Measurements from ENCODE around the gene EEFSEC. TPM values are rescaled to one million over a fixed set of nuclear protein-coding genes. Genes with fewer than 3 reads are reported as not detected.
A peak's percentile ranks its signal among the peaks of the same experiment; 100 is the strongest.
"Not testable (repeated sequence)": the region's sequence is repeated elsewhere in the genome, so short reads cannot be mapped to it uniquely, and the experiment has no call there.

Gene EEFSEC
- total RNA-seq, 2 donors from 2014 or later: 3.4 to 20.3 TPM

DNA sequence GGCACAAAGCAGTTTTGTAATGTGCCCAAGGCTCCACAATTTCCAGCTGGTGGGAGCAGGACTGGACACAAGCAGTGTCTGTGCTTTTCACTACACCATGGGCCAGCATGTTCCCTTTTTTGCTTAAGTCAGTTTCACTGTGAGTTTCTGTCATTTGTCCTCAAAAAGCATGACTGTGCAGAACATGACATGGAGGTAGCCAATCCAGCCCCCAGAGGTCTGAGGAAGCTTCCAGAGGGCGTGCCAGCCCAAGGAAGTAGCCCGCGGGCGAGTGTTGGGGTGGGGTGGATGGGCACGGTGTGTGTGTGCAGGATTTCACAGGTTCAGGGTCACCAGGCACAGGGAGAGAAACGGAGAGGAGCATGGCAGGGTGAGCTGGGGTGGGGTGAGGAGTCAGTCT, 8.0 kb upstream of the EEFSEC start:
- no peak overlapping the region for H3K27ac Mint-ChIP-seq
- no peaks in the 10 kb centered on the region for H3K9me3 Mint-ChIP-seq
- H3K36me3 Mint-ChIP-seq: no peaks in the 10 kb centered on the region
- no peak for DNase-seq (ENCODE audit: low spot score in 2 of 2)
- no peak for ATAC-seq

DNA sequence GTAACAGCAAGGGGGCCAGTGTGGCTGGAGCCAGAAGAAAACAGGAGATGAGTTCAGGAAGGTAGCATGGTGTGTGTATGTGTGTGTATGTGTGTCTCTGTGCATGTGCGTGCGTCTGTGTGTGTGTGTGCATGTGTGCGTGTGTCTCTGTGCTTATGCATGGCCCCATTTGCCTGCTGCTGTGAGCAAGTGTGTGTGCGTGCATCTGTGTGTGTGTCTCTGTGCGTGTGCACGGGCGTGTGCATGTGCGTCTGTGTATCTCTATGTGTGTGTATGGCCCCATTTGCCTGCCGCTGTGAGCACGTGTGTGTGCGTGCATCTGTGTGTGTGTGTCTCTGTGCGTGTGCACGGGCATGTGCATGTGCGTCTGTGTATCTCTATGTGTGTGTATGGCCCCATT, 7.1 kb upstream of the EEFSEC start:
- H3K36me3 Mint-ChIP-seq: no peaks in the 10 kb centered on the region
- DNase-seq (ENCODE audit: low spot score in 2 of 2) (no peak), ATAC-seq (no peak)
- H3K9me3 Mint-ChIP-seq: no peaks in the 10 kb centered on the region
- no peak overlapping the region for H3K27ac Mint-ChIP-seq

DNA sequence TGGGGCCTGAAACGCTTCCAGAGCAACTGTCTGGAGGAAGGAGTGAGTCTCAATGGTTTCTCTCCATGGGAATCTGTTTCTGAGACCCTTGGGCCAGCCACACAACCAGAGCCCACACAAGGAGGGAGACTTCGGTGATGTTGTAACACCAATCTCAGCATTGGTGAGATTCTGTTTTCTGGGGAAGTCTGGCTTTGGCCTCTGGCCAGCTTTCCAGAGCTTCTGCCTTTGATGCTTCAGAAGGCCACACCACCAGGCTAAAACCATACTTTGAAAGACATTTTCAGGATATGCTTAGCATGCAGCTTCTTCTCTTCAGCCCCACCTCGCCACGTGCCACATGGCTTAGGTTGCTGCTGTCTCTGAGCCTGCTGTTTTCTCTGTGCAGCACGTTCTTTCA, 3.6 kb upstream of the EEFSEC start:
- Mint-ChIP-seq H3K36me3 (peaks cover 0 to 5% of the 10 kb centered on the region in 2 donors), H3K9me3 (peaks cover 3 to 10% of the 10 kb centered on the region in 2 donors), H3K27ac (no peak overlapping the region)
- no peak for DNase-seq (ENCODE audit: low spot score in 2 of 2)
- ATAC-seq: no peak

DNA sequence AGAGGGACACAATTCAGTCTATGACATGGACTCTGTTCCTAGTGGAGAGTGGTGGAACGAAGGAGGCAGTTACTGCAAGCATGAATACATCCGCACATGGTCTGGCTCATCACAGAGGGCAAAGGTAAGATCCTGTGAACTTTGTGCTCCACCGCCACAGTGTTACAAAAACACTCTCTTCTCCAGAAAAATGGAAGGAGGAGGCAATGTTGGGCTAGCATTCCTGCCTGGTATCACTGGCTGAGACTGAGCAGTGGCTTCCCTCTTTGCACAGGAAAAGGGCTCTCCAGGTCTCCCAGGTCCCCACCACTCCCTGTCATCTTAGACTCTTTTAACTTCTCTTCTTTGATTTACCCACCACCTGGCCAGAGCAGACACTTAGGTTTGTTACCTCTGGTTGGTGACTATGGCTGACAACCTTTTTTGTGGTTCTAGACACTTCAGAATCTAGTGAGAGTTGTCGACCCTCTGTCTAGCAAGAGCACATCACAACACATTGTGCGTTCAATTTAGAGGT, 1.5 kb upstream of the EEFSEC start:
- ATAC-seq (no peak), DNase-seq (ENCODE audit: low spot score in 2 of 2) (no peak)
- no peak overlapping the region for H3K27ac Mint-ChIP-seq
- peaks cover 4 to 19% of the 10 kb centered on the region in 2 donors for H3K36me3 Mint-ChIP-seq
- H3K9me3 Mint-ChIP-seq: peaks cover 3 to 10% of the 10 kb centered on the region in 2 donors

DNA sequence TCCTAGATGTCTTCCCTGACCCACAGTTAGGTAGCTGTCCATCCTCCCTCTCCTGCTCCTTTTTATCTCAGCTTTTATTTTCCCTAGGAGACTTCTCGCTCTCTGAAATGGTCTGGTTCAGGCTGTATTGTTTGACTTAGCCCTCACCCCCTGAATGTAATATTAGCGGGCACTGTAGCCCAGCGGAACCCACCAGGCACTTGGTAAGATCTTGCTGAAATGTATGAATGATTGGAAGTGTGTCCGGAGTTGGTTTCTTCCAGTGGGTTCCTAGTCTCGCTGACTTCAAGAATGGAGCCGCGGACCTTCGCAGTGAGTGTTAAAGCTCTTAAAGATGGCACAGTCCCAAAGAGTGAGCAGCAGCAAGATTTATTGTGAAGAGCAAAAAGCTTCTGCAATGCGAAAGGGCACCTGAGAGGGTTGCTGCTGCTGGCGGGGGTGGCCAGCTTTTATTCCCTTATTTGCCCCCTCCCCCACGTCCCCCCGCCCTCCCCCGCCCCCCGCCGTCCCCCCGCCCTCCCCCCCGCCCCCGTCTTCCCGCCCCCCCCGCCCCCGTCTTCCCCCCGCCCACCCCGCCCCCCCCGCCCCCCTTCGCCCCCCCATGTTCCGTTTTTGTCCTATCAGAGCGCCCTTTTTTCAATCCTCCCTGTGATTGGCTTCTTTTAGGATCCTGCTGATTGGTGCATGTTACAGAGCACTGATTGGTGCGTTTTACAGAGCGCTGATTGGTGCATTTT, 694 bp upstream of the EEFSEC start:
- ATAC-seq: peak in 1 of 2 donors; percentile 63
- H3K9me3 Mint-ChIP-seq: peaks cover 3 to 10% of the 10 kb centered on the region in 2 donors
- H3K36me3 Mint-ChIP-seq: peaks cover 7 to 23% of the 10 kb centered on the region in 2 donors
- peak overlapping the region; percentile 89 to 92 for H3K27ac Mint-ChIP-seq
- no peak for DNase-seq (ENCODE audit: low spot score in 2 of 2)

DNA sequence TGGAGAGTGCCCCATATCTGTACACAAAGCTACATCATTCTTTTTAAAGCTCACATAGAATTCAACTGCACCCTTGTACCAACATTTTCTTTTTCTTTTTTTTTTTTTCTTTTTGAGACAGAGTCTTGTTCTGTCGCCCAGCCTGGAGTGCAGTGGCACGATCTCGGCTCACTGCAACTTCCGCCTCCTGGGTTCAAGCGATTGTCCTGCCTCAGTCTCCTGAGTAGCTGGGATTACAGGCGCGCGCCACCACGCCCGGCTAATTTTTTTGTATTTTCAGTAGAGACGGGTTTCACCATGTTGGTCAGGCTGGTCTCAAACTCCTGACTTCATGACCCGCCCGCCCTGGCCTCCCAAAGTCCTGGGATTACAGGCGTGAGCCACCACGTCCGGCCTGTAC, 1.1 kb downstream of the EEFSEC start:
- Mint-ChIP-seq H3K36me3 (peaks cover 12 to 30% of the 10 kb centered on the region in 2 donors), H3K27ac (peak overlapping the region; percentile 44 to 89), H3K9me3 (peaks cover 3 to 10% of the 10 kb centered on the region in 2 donors)
- not testable (repeated sequence) for DNase-seq (ENCODE audit: low spot score in 2 of 2); ATAC-seq

DNA sequence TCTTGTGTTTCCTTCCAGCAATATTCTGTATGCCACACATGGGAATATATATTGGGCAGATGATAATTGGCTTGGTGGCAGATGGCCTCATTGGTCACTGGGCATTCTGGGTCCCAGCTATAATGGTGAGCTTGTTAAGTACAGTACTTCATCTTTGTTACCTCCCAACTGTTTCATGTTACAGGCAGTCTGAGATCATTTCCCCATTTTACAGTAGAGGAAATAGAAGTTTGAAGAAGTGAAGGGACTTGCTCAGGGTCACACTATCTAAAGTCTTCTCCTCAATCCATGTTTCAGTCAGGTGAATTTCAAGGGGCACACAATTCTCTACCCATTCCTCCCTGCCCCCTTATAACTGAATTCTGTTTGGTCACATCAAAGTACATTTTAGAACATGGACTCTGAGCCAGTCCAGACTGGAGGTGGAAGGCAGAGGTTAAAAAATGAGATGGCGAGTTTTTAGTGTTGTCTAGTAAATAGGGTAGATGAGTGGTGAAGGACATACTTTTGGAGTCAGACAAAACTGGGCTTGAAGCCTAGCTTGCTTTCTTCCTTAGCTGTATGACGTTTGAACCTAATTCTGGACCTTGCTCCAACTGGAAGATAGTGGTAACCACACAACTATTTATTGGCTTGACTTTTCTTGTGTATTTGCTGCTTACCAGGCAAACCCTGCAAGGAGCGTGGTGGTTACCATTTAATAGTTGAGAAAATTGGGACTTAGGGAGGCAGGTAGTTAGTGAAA, 2.5 kb downstream of the EEFSEC start:
- DNase-seq (ENCODE audit: low spot score in 2 of 2) (no peak), ATAC-seq (no peak)
- Mint-ChIP-seq H3K36me3 (peaks cover 12 to 30% of the 10 kb centered on the region in 2 donors), H3K9me3 (peaks cover 3 to 10% of the 10 kb centered on the region in 2 donors), H3K27ac (no peak overlapping the region)

DNA sequence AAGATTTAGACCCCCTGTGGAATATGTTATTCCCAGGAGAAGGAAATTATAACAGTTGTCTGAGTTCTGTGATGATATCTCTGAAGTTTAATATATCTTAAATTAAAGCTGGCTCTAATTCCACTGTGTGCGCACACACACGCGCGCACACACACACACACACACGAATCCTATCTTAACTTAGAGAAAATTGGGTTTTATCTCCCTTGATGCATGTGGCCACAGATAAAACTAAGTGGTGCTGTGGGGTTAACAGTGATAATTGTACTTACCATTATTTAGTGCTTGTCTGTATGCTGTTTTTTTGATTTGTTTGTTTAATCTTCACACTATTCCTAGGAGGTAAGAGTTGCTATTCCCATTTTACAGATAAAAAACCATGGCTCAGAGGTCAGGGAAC, 7.4 kb downstream of the EEFSEC start:
- DNase-seq (ENCODE audit: low spot score in 2 of 2) (no peak), ATAC-seq (no peak)
- H3K9me3 Mint-ChIP-seq: no peaks in the 10 kb centered on the region

DNA sequence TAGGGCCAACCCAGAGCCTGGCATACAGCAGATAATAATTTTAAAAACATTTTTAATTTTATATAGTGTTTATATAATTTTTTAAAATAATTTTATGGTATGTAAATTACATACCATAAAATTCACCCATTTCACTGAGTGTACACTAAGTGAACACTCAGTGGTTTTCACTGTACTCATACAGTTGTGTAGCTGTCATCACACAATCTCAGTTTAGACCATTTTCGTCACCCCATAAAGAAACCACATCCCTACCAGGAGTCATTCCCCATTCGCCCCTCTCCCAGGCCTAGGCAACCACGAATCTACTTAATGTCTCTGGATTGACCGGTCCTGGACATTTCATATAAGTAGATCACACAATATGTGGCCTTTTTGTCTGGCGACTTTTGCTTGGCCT, 10.2 kb downstream of the EEFSEC start:
- peaks cover 0 to 5% of the 10 kb centered on the region in 2 donors for H3K36me3 Mint-ChIP-seq
- H3K9me3 Mint-ChIP-seq: no peaks in the 10 kb centered on the region
- ATAC-seq (no peak), DNase-seq (ENCODE audit: low spot score in 2 of 2) (no peak)
- H3K27ac Mint-ChIP-seq: no peak overlapping the region

More for the DNA sequence above, 7.4 kb downstream of the EEFSEC start:
- Mint-ChIP-seq H3K27ac (no peak overlapping the region), H3K36me3 (peaks cover 15 to 23% of the 10 kb centered on the region in 2 donors)

DNA sequence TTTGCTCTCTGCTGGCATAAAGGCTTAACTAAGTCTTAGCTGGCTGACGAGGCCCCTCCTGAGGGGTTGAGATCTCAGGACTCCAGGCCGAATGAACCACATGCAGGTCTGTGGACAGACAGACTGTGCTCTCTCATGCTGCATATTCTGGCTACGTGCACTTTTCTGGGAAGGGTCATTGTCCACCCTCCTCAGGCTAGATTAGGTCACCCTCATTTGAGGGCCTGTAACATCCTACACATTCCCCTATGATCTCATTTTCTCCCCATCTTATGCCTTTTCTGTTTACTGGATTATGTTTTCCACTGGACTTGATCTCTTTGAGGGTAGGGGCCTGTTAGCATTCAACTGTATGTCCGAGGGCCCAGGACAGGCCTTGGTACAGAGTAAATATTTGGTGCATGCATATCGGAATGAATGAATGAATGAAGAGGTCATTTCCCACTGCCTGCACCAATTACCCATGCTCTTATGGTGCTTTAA, 13.7 kb downstream of the EEFSEC start:
- no peak for ATAC-seq
- H3K27ac Mint-ChIP-seq: no peak overlapping the region
- peaks cover 0 to 5% of the 10 kb centered on the region in 2 donors for H3K36me3 Mint-ChIP-seq
- no peak for DNase-seq (ENCODE audit: low spot score in 2 of 2)
- no peaks in the 10 kb centered on the region for H3K9me3 Mint-ChIP-seq

DNA sequence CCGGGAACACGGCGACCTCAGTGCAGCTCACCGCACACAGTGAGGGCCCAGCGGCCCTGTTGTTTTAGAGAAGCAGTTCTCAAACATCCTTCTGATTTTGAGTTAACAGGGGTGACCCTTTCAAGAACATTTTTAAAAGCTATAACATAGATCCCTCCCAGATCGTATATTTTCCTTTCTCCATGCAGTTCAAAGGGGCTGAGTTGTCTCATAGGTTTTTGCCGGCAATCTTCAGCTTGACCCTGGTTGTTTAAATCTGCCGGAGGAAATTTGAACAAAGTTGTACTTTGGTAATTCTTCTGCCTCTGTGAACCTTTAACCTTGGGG, 14.3 kb downstream of the EEFSEC start:
- DNase-seq (ENCODE audit: low spot score in 2 of 2) (no peak), ATAC-seq (no peak)
- Mint-ChIP-seq H3K36me3 (peaks cover 0 to 5% of the 10 kb centered on the region in 2 donors), H3K27ac (peak overlapping the region in 1 of 2 donors; percentile 25), H3K9me3 (no peaks in the 10 kb centered on the region)

DNA sequence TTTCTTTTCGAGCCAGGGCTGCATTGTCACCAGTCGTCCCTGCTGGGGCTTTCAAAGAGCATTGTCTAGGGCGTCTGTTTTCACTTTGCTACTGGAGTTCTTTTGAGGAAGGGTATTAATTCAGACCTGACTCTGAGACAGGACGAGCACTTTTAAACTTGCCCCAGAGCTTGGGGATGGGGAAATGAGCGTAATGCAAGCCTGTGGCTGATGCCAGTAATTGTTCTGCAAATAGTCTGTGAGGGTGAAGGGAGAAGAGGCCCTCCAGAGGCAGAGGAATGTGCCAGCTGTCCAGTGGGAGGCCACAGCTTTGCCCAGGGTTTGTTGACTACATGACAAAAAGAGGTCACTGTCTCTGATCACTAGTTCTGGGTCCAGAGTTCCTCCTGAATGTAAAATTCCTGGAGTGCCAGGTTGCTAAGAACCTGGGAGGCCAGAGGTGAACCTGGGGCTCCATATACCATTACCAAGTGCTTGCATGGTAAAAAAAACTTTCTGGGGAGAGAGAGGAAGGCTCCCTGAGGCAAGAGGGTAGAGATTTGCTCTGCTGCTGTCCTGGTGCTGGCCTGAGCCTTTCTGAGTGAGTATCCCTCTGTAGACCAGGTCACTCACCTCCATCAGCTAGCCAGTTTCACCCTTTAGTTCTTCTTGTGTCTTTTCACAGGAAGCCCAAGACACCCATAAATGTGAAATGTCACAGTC, 14.8 kb downstream of the EEFSEC start:
- Mint-ChIP-seq H3K27ac (peak overlapping the region; percentile 19 to 66), H3K36me3 (peaks cover 0 to 5% of the 10 kb centered on the region in 2 donors), H3K9me3 (no peaks in the 10 kb centered on the region)
- ATAC-seq: no peak
- DNase-seq (ENCODE audit: low spot score in 2 of 2): no peak

DNA sequence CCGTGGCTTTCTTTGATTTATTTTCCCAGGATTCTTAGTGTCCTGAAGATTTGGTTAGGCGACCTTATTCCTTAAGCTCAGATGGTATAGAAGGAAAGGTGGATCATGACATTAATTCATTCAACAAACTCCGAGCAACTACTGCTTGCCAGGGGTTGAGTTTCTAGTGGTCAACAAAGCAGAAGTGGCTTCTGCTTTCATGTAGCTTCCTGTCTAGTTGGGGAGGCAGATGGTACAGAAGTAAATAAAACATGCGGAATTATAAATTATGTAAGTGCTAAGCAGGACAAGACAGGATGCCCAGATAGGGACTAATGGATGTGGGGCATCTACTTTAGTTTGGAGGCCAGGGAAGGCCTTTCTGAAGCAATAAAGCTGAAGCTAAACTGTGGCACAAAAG, 15.6 kb downstream of the EEFSEC start:
- Mint-ChIP-seq H3K27ac (peak overlapping the region; percentile 19 to 34), H3K9me3 (no peaks in the 10 kb centered on the region), H3K36me3 (peaks cover 0 to 5% of the 10 kb centered on the region in 2 donors)
- ATAC-seq: no peak
- no peak for DNase-seq (ENCODE audit: low spot score in 2 of 2)

DNA sequence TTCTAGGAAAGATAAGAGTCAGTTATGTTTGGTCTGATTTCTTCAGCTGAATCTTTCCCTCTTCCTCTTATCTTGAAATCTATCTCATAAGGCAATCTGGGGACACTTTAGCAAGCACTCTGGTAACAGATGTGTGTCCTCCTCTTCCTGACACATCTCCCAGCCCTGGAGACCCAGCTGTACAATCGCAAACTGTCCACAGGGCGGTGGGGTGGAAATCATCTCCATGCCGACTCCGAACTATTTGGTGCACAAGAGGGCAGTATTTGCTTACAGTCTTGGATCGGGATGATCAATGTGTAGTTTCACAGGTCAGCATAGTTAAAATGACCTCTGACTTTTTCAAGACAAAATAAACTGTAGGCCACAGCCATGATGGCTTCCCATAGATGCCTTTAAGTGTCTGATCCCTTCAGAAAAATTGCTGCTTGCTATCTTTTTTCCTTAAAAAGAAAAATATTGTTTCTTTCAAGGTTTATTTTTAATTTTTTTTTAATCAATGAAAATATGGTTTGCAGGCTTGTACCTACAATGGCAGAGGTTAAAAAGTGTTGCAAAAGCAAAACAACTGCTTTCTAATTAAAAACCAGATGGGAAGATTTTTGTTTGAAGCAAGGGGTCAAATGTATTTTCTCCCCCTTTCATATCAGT, 17.7 kb downstream of the EEFSEC start:
- Mint-ChIP-seq H3K36me3 (no peaks in the 10 kb centered on the region), H3K9me3 (no peaks in the 10 kb centered on the region), H3K27ac (no peak overlapping the region)
- DNase-seq (ENCODE audit: low spot score in 2 of 2) (no peak), ATAC-seq (peak in 1 of 2 donors; percentile 58)

DNA sequence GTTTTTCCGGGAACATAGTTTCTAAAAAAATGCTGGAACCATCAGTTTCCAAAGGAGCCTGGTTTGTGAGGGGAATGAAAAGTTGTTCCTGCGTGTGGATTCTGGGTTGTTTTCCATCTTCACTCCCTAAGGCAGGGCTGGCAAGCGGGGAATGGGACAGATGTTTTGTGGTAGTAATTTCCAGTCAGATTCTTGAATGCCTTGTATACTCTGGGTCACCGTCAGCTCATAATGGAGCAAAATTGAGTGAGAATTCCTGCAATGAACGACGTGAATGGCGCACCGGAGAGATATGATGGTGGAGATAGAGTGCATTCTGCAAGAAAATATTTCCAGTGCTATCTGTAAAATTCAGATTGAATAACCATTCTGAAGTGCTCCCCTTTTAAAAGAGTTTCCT, 19.9 kb downstream of the EEFSEC start:
- Mint-ChIP-seq H3K36me3 (no peaks in the 10 kb centered on the region), H3K9me3 (no peaks in the 10 kb centered on the region), H3K27ac (peak overlapping the region in 1 of 2 donors; percentile 63)
- ATAC-seq (no peak), DNase-seq (ENCODE audit: low spot score in 2 of 2) (no peak)

DNA sequence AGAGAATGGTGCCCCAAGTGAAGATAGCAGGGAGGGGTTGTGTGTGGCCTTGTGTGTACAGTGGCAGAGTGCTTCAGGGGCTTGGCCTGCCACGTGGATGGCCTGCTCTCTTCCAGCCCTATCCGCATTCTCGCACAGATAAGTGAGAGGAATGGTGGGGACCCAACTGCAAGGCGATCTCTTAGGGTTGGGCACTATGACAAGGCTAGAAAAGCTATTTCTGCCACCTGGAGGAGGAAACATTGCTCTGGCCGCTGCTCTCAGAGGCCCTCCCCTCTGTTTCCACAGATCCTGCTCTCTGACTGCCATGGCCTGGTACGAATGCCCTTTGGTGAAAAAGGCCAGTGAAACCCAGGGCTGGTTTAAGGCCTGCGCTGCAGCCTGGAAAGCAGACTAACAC, 20.6 kb downstream of the EEFSEC start:
- no peaks in the 10 kb centered on the region for H3K36me3 Mint-ChIP-seq
- DNase-seq (ENCODE audit: low spot score in 2 of 2) (no peak), ATAC-seq (no peak)
- peak overlapping the region in 1 of 2 donors; percentile 63 for H3K27ac Mint-ChIP-seq
- H3K9me3 Mint-ChIP-seq: no peaks in the 10 kb centered on the region

All from activated naive CD4-positive, alpha-beta T cell treated with anti-CD3 and anti-CD28 coated beads, Interleukin-2, amount 50 U/mL, for 72 hours (primary cell).